ENCODE measurements around the gene MIDN.

Gene MIDN

DNA sequence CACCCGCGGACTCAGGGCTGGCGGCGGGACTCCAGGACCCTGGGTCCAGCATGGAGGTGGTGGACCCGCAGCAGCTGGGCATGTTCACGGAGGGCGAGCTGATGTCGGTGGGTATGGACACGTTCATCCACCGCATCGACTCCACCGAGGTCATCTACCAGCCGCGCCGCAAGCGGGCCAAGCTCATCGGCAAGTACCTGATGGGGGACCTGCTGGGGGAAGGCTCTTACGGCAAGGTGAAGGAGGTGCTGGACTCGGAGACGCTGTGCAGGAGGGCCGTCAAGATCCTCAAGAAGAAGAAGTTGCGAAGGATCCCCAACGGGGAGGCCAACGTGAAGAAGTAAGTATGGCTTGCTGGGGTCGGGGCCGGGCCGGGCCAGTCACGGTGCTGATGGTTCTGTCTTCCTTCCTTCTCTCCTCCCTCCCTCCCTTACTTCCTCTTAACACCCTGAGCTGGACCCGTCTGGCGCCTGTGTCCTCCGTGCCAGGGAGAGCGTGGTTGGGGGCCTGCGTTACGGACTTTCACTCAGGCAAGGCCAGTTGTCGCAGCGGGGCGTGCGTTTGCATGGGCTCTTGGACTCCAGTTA, 41.4 kb upstream of the MIDN start (continued):
- TF ChIP-seq, protein P1, sequence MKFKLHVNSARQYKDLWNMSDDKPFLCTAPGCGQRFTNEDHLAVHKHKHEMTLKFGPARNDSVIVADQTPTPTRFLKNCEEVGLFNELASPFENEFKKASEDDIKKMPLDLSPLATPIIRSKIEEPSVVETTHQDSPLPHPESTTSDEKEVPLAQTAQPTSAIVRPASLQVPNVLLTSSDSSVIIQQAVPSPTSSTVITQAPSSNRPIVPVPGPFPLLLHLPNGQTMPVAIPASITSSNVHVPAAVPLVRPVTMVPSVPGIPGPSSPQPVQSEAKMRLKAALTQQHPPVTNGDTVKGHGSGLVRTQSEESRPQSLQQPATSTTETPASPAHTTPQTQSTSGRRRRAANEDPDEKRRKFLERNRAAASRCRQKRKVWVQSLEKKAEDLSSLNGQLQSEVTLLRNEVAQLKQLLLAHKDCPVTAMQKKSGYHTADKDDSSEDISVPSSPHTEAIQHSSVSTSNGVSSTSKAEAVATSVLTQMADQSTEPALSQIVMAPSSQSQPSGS (tag by site-specific recombination; IDR thresholded peaks at IDR 0.05; ENCODE audit: low read depth): no peak
- TF ChIP-seq ZNF585B (tag by site-specific recombination; IDR thresholded peaks at IDR 0.05) (no peak), PRDM1 (tag by site-specific recombination; IDR thresholded peaks at IDR 0.05) (peak; percentile 56; the same call in 1 of the 2 replicates), ZIC2 (tag by site-specific recombination; IDR thresholded peaks at IDR 0.05) (no peak), ZNF335 (tag by site-specific recombination; conservative IDR thresholded peaks at IDR 0.05) (peak; percentile 89), ZNF324 (tag by site-specific recombination; IDR thresholded peaks at IDR 0.05) (no peak), SP2 (tag by site-specific recombination; IDR thresholded peaks at IDR 0.05) (no peak; the same call in 1 of the 2 replicates), ZNF549 (tag by site-specific recombination; IDR thresholded peaks at IDR 0.05) (no peak), OSR2 (tag by site-specific recombination; IDR thresholded peaks at IDR 0.05) (no peak), ZNF48 (tag by site-specific recombination; IDR thresholded peaks at IDR 0.05) (no peak), YY2 (tag by site-specific recombination; IDR thresholded peaks at IDR 0.05) (0 out of 2 replicates have a peak, but pooled peaks have one; percentile 8), ZNF555 (tag by site-specific recombination; conservative IDR thresholded peaks at IDR 0.05) (no peak), ZNF561 (tag by site-specific recombination; IDR thresholded peaks at IDR 0.05; ENCODE audit: borderline replicate concordance) (no peak), ZSCAN30 (tag by site-specific recombination; IDR thresholded peaks at IDR 0.05) (no peak), ZNF777 (tag by site-specific recombination; IDR thresholded peaks at IDR 0.05; ENCODE audit: borderline replicate concordance) (no peak), ZNF202 (tag by site-specific recombination; IDR thresholded peaks at IDR 0.05; ENCODE audit: borderline replicate concordance) (no peak), ZNF747 (tag by site-specific recombination; IDR thresholded peaks at IDR 0.05) (no peak), ZNF560 (tag by site-specific recombination; IDR thresholded peaks at IDR 0.05; ENCODE audit: borderline replicate concordance) (no peak), SP7 (tag by site-specific recombination; IDR thresholded peaks at IDR 0.05) (no peak), ZNF571 (tag by site-specific recombination; IDR thresholded peaks at IDR 0.05) (no peak), ZNF791 (tag by site-specific recombination; IDR thresholded peaks at IDR 0.05) (no peak), ZNF140 (tag by site-specific recombination; IDR thresholded peaks at IDR 0.05) (no peak), KLF8 (tag by site-specific recombination; IDR thresholded peaks at IDR 0.05) (no peak), ZNF629 (tag by site-specific recombination; IDR thresholded peaks at IDR 0.05) (no peak), ZNF23 (tag by site-specific recombination; IDR thresholded peaks at IDR 0.05; ENCODE audit: borderline replicate concordance) (no peak), ZNF214 (tag by site-specific recombination; IDR thresholded peaks at IDR 0.05; ENCODE audit: borderline replicate concordance) (no peak)
- TF ChIP-seq, protein P2, sequence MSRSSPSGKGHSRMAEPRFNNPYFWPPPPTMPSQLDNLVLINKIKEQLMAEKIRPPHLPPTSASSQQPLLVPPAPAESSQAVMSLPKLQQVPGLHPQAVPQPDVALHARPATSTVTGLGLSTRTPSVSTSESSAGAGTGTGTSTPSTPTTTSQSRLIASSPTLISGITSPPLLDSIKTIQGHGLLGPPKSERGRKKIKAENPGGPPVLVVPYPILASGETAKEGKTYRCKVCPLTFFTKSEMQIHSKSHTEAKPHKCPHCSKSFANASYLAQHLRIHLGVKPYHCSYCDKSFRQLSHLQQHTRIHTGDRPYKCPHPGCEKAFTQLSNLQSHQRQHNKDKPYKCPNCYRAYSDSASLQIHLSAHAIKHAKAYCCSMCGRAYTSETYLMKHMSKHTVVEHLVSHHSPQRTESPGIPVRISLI (tag by site-specific recombination; IDR thresholded peaks at IDR 0.05): no peak
- TF ChIP-seq, protein P3, sequence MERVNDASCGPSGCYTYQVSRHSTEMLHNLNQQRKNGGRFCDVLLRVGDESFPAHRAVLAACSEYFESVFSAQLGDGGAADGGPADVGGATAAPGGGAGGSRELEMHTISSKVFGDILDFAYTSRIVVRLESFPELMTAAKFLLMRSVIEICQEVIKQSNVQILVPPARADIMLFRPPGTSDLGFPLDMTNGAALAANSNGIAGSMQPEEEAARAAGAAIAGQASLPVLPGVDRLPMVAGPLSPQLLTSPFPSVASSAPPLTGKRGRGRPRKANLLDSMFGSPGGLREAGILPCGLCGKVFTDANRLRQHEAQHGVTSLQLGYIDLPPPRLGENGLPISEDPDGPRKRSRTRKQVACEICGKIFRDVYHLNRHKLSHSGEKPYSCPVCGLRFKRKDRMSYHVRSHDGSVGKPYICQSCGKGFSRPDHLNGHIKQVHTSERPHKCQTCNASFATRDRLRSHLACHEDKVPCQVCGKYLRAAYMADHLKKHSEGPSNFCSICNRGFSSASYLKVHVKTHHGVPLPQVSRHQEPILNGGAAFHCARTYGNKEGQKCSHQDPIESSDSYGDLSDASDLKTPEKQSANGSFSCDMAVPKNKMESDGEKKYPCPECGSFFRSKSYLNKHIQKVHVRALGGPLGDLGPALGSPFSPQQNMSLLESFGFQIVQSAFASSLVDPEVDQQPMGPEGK (tag by site-specific recombination; IDR thresholded peaks at IDR 0.05): no peak
- TF ChIP-seq, protein P4, sequence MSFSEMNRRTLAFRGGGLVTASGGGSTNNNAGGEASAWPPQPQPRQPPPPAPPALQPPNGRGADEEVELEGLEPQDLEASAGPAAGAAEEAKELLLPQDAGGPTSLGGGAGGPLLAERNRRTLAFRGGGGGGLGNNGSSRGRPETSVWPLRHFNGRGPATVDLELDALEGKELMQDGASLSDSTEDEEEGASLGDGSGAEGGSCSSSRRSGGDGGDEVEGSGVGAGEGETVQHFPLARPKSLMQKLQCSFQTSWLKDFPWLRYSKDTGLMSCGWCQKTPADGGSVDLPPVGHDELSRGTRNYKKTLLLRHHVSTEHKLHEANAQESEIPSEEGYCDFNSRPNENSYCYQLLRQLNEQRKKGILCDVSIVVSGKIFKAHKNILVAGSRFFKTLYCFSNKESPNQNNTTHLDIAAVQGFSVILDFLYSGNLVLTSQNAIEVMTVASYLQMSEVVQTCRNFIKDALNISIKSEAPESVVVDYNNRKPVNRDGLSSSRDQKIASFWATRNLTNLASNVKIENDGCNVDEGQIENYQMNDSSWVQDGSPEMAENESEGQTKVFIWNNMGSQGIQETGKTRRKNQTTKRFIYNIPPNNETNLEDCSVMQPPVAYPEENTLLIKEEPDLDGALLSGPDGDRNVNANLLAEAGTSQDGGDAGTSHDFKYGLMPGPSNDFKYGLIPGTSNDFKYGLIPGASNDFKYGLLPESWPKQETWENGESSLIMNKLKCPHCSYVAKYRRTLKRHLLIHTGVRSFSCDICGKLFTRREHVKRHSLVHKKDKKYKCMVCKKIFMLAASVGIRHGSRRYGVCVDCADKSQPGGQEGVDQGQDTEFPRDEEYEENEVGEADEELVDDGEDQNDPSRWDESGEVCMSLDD (tag by site-specific recombination; IDR thresholded peaks at IDR 0.05): 0 out of 2 replicates have a peak, but pooled peaks have one; percentile 19
- TF ChIP-seq, protein P5, sequence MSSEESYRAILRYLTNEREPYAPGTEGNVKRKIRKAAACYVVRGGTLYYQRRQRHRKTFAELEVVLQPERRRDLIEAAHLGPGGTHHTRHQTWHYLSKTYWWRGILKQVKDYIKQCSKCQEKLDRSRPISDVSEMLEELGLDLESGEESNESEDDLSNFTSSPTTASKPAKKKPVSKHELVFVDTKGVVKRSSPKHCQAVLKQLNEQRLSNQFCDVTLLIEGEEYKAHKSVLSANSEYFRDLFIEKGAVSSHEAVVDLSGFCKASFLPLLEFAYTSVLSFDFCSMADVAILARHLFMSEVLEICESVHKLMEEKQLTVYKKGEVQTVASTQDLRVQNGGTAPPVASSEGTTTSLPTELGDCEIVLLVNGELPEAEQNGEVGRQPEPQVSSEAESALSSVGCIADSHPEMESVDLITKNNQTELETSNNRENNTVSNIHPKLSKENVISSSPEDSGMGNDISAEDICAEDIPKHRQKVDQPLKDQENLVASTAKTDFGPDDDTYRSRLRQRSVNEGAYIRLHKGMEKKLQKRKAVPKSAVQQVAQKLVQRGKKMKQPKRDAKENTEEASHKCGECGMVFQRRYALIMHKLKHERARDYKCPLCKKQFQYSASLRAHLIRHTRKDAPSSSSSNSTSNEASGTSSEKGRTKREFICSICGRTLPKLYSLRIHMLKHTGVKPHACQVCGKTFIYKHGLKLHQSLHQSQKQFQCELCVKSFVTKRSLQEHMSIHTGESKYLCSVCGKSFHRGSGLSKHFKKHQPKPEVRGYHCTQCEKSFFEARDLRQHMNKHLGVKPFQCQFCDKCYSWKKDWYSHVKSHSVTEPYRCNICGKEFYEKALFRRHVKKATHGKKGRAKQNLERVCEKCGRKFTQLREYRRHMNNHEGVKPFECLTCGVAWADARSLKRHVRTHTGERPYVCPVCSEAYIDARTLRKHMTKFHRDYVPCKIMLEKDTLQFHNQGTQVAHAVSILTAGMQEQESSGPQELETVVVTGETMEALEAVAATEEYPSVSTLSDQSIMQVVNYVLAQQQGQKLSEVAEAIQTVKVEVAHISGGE (tag by site-specific recombination; conservative IDR thresholded peaks at IDR 0.05; ENCODE audit: low read depth): no peak
